Neuron (in vitro differentiated cells): Measurements from ENCODE around the gene ALOX5AP.

ENCODE experiments used
- H2AFZ ChIP-seq: one replicate; pipeline ENCODE4 v1.6.1; 2013; ENCODE audit warnings: low read depth, mild to moderate bottlenecking, inconsistent platforms, low read length, moderate library complexity
- H3K27me3 ChIP-seq: one replicate; pipeline ENCODE4 v1.6.1; 2013; ENCODE audit warnings: low read length; ENCODE audit not compliant: insufficient read depth
- H3K36me3 ChIP-seq: one replicate; pipeline ENCODE4 v1.6.1; 2013; ENCODE audit warnings: low read length; ENCODE audit not compliant: insufficient read depth
- H3K4me1 ChIP-seq: one replicate; pipeline ENCODE4 v1.6.1; 2013; ENCODE audit warnings: low read length; ENCODE audit not compliant: insufficient read depth
- H3K4me3 ChIP-seq: 2 replicates; pipeline ENCODE4 v1.5.1; 2013; ENCODE audit warnings: mild to moderate bottlenecking, low read length, moderate library complexity
- H3K9me3 ChIP-seq: one replicate; pipeline ENCODE4 v1.6.1; 2013; ENCODE audit warnings: low read length

ALOX5AP gene

GRCh38 chr13:30736461-30737320 lies 1.3 kb downstream of the ALOX5AP start:
- no peak overlapping the region for H2AFZ ChIP-seq
- no peak overlapping the region for H3K4me3 ChIP-seq
- no peaks in the 10 kb centered on the region for H3K9me3 ChIP-seq
- no peaks in the 10 kb centered on the region for H3K27me3 ChIP-seq
- no peaks in the 10 kb centered on the region for H3K36me3 ChIP-seq
- H3K4me1 ChIP-seq: peaks cover 15% of the 10 kb centered on the region

- Histone ChIP-seq H3K27me3 (no peaks in the 10 kb centered on the region), H3K36me3 (no peaks in the 10 kb centered on the region), H3K4me1 (peaks cover 11% of the 10 kb centered on the region), H2AFZ (no peak overlapping the region), H3K4me3 (no peak overlapping the region), H3K9me3 (no peaks in the 10 kb centered on the region)
Observed at GRCh38 chr13:30737511-30738337, 2.4 kb downstream of the ALOX5AP start.

DNA sequence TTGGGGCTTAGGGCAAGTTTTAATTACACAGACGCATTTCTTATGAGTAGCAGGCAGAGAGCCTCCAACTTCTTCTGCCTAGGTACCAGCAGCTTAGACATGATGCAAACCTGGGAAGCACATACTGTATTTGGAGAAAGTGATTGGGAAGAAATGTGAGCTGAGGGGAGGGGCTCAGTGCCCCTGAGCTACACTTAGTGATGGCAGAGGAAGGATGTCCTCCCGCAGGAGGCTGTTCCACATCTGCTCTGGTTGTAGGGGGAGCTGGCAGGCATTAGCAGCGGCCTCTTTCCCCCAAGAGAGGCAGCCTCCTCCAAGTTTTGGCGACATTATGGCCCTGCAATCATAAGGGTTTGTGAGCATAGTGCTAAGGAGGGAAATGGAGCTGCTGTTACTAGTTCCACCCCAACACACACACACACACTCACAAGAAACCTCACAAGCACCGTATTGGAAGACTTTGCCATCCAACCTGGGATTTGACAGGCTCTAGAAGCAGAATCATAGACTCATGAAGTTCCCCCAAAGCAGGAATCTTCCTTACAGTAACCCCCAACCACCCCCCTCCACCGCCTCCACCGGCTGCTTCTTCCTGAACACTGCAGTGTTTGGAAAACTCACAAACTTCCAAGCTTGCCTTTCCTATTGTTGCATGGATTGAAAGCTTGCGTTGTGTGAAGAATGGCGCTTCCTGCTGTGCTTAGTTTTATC lies 3.3 kb downstream of the ALOX5AP start:
- H3K4me3 ChIP-seq: no peak overlapping the region
- H2AFZ ChIP-seq: no peak overlapping the region
- no peaks in the 10 kb centered on the region for H3K27me3 ChIP-seq
- H3K36me3 ChIP-seq: no peaks in the 10 kb centered on the region
- H3K4me1 ChIP-seq: peaks cover 19% of the 10 kb centered on the region
- H3K9me3 ChIP-seq: no peaks in the 10 kb centered on the region

GRCh38 chr13:30739237-30739528 lies 3.8 kb downstream of the ALOX5AP start:
- no peaks in the 10 kb centered on the region for H3K36me3 ChIP-seq
- H3K4me3 ChIP-seq: no peak overlapping the region
- H3K27me3 ChIP-seq: no peaks in the 10 kb centered on the region
- no peaks in the 10 kb centered on the region for H3K9me3 ChIP-seq
- peaks cover 19% of the 10 kb centered on the region for H3K4me1 ChIP-seq
- no peak overlapping the region for H2AFZ ChIP-seq

GRCh38 chr13:30739761-30740642 lies 4.7 kb downstream of the ALOX5AP start:
- Histone ChIP-seq H3K4me3 (no peak overlapping the region), H3K36me3 (no peaks in the 10 kb centered on the region), H3K4me1 (peaks cover 19% of the 10 kb centered on the region), H3K9me3 (no peaks in the 10 kb centered on the region), H3K27me3 (no peaks in the 10 kb centered on the region), H2AFZ (no peak overlapping the region)

DNA sequence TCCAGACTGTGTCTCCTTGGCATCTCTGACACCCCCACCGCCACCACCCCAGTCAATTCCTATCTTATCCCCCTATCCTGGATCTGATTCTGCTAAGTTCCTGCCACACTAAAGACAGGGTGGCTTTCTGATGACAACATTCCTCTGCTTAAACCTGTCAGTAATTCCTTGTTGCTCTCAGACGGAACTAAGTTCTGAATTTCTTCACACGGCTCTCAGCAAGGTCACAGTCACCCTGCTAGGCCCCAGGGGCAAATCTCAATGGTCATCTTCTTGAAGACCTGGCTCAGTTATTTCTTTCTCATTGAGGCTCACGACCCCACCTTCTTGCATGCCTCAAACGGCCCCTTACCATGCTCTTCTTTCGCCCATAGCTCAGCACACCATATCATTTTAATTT lies 7.6 kb downstream of the ALOX5AP start:
- peaks cover 26% of the 10 kb centered on the region for H3K4me1 ChIP-seq

DNA sequence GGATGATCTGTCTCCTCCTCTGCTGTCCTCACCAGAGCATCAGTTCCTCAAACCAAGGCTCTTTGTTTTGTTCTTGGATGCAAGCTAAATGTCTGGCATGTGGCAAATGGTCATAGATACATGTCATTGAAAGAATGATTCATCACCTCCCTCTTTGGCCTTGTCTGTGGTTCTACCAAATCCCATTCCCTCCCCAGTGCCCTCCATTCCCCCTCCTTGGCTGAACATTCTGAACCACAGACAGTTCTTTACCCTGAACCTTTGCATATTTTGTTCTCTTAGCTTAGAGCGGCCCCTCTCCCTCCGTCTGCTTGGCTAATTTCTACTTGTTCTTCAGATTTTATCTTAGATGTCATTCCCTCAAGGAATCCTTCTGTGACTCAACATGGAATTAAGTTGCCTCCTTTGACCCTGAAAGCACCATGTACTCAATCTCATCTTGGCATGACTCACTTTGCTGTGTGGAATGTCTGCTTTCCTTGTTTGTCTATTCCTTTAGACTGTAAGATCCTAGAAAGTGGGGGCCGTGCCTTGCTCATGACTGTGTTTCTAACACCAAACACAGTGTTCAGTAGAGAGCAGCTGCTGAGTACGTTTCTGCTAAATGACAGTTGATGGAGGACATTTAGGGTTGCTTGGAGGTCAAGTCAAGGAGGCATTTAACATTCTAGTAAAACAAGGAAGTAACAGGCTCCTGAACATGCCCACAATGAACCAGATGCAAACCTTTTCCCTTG lies 8.1 kb downstream of the ALOX5AP start:
- Histone ChIP-seq H3K4me3 (no peak overlapping the region), H3K9me3 (no peaks in the 10 kb centered on the region), H3K4me1 (peaks cover 25% of the 10 kb centered on the region), H3K27me3 (no peaks in the 10 kb centered on the region), H2AFZ (no peak overlapping the region), H3K36me3 (no peaks in the 10 kb centered on the region)

More for the DNA sequence above, 7.6 kb downstream of the ALOX5AP start:
- Histone ChIP-seq H3K9me3 (no peaks in the 10 kb centered on the region), H3K36me3 (no peaks in the 10 kb centered on the region), H3K27me3 (no peaks in the 10 kb centered on the region), H3K4me3 (no peak overlapping the region), H2AFZ (no peak overlapping the region)

GRCh38 chr13:30744056-30744680 lies 8.8 kb downstream of the ALOX5AP start:
- Histone ChIP-seq H3K9me3 (no peaks in the 10 kb centered on the region), H3K27me3 (no peaks in the 10 kb centered on the region), H3K4me3 (no peak overlapping the region), H2AFZ (no peak overlapping the region), H3K36me3 (no peaks in the 10 kb centered on the region), H3K4me1 (peaks cover 19% of the 10 kb centered on the region)

GRCh38 chr13:30744681-30745077 lies 9.3 kb downstream of the ALOX5AP start:
- Histone ChIP-seq H3K4me3 (no peak overlapping the region), H2AFZ (no peak overlapping the region), H3K36me3 (no peaks in the 10 kb centered on the region), H3K9me3 (no peaks in the 10 kb centered on the region), H3K27me3 (no peaks in the 10 kb centered on the region), H3K4me1 (peaks cover 19% of the 10 kb centered on the region)

DNA sequence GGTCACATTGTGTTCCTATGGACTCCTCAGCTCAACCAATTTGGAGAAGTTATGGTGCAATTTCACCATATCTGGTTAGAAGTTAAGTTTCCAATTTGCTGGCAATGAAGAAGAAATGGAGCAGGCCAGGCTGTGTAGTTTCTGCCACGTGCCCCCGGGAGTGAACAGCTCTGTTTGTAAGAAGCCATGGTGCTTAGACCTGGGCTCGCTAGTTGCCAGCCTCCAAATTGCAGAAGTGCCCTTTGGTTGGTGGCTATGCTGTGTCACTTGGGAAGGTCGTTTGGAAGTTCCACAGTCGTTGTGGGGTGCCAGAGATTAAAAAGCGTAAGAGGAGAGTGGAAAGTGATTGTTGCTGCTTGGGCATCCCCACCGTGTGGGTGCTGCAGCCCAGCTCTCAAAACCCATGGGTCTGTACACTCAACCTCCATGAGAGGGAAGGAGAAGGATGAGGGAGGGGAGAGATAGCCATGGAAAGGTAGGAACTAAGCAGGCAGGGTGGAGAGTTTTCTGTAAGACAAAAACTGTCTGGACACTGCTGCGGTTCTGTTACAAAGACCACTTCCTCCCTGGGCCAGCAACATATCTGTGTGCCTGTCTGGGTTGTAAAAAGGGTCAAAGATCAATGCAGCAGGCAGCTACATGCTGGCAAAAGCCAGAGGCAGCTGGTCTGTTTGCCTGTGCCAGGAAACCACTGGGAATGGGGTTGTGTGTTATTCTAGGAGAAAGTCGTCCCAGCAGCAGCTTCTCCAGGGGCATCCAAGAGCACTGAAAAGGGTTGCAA lies 10.8 kb downstream of the ALOX5AP start:
- Histone ChIP-seq H3K27me3 (no peaks in the 10 kb centered on the region), H3K4me1 (peaks cover 16% of the 10 kb centered on the region), H3K4me3 (no peak overlapping the region), H2AFZ (no peak overlapping the region), H3K36me3 (no peaks in the 10 kb centered on the region), H3K9me3 (no peaks in the 10 kb centered on the region)

GRCh38 chr13:30746791-30747190 lies 11.4 kb downstream of the ALOX5AP start:
- Histone ChIP-seq H2AFZ (no peak overlapping the region), H3K4me3 (no peak overlapping the region), H3K36me3 (no peaks in the 10 kb centered on the region), H3K27me3 (no peaks in the 10 kb centered on the region), H3K4me1 (peaks cover 19% of the 10 kb centered on the region), H3K9me3 (no peaks in the 10 kb centered on the region)
